GM18873 (cell line): ENCODE data around the gene ALPI.

Experiments
- ATAC-seq: cut with Tn5 transposase; IDR thresholded peaks from one replicate; pipeline ENCODE4 v1.9.1; 2021; ENCODE audit warnings: mild to moderate bottlenecking, moderate library complexity, moderate number of reproducible peaks; ENCODE audit not compliant: unreplicated experiment, low FRiP score

Gene ALPI

GRCh38 chr2:232458661-232459418 lies 2.9 kb downstream of the ALPI start:
- ATAC-seq = no peak

GRCh38 chr2:232459419-232460035 lies 3.6 kb downstream of the ALPI start:
- no peak for ATAC-seq

GRCh38 chr2:232460171-232460570 lies 4.2 kb downstream of the ALPI start:
- no peak for ATAC-seq

GRCh38 chr2:232463701-232464543 lies 8.0 kb downstream of the ALPI start:
- no peak for ATAC-seq

GRCh38 chr2:232464544-232464885 lies 8.6 kb downstream of the ALPI start:
- ATAC-seq = no peak

- ATAC-seq = no peak
Measured at GRCh38 chr2:232465061-232465460, 9.1 kb downstream of the ALPI start.

- ATAC-seq = no peak
Measured at GRCh38 chr2:232466221-232466620, 10.3 kb downstream of the ALPI start.

- no peak for ATAC-seq
Measured at GRCh38 chr2:232473467-232473890, 17.5 kb downstream of the ALPI start.

GRCh38 chr2:232476045-232476444 lies 20.1 kb downstream of the ALPI start:
- no peak for ATAC-seq

- no peak for ATAC-seq
Measured at GRCh38 chr2:232476791-232477190, 20.8 kb downstream of the ALPI start.

- no peak for ATAC-seq
Measured at GRCh38 chr2:232477751-232478510, 22.0 kb downstream of the ALPI start.

GRCh38 chr2:232478571-232479340 lies 22.8 kb downstream of the ALPI start:
- ATAC-seq = no peak

- ATAC-seq = no peak
Measured at GRCh38 chr2:232479341-232480200, 23.6 kb downstream of the ALPI start.

GRCh38 chr2:232480201-232481190 lies 24.5 kb downstream of the ALPI start:
- ATAC-seq = no peak

- ATAC-seq = no peak
Measured at GRCh38 chr2:232481322-232482140, 25.6 kb downstream of the ALPI start.

GRCh38 chr2:232482301-232483238 lies 26.6 kb downstream of the ALPI start:
- ATAC-seq = no peak
